HL-60 (cell line): ENCODE measurements around the gene TMEM178A.

ENCODE experiments used
- GABPA ChIP-seq: IDR thresholded peaks from 2 replicates; pipeline ENCODE4 v1.6.1; 2012; ENCODE audit warnings: low read depth
- POLR2AphosphoS5 ChIP-seq: IDR thresholded peaks from 2 replicates; pipeline ENCODE4 v1.6.1; 2012; ENCODE audit warnings: low read depth
- SPI1 ChIP-seq: IDR thresholded peaks from 2 replicates; pipeline ENCODE4 v1.6.1; 2012; ENCODE audit warnings: low read depth, mild to moderate bottlenecking, borderline replicate concordance
- TF ChIP-seq, protein P1 (sequence below): IDR thresholded peaks from one replicate; pipeline ENCODE4 v1.5.1; 2011; ENCODE audit warnings: low read length, control low read depth, inconsistent platforms; ENCODE audit not compliant: insufficient read depth
- TF ChIP-seq, protein P2 (sequence below): IDR thresholded peaks from 2 replicates; pipeline ENCODE4 v1.6.1; 2012; ENCODE audit warnings: low read depth; ENCODE audit not compliant: insufficient replicate concordance

DNA sequence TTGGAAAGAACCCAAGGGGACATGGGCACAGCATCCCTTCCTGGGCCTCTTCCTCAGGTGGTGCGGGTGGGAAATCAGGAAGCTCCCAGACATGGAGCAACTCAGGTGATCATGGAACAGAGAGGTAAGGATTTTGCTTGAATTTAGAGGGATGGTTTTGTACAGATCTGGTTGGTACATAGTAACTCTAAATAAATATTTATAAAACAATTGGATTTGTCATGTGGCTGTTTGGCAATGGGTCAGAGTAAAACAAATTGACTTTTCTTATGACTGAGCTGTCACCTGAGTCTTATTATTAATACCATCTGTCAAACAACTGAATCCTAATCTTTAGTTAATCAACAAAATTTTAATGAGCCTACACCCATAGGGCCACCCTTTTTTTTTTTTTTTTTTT, 19.4 kb upstream of the TMEM178A start:
- TF ChIP-seq, protein P1, sequence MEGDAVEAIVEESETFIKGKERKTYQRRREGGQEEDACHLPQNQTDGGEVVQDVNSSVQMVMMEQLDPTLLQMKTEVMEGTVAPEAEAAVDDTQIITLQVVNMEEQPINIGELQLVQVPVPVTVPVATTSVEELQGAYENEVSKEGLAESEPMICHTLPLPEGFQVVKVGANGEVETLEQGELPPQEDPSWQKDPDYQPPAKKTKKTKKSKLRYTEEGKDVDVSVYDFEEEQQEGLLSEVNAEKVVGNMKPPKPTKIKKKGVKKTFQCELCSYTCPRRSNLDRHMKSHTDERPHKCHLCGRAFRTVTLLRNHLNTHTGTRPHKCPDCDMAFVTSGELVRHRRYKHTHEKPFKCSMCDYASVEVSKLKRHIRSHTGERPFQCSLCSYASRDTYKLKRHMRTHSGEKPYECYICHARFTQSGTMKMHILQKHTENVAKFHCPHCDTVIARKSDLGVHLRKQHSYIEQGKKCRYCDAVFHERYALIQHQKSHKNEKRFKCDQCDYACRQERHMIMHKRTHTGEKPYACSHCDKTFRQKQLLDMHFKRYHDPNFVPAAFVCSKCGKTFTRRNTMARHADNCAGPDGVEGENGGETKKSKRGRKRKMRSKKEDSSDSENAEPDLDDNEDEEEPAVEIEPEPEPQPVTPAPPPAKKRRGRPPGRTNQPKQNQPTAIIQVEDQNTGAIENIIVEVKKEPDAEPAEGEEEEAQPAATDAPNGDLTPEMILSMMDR: no peak
- TF ChIP-seq, protein P2, sequence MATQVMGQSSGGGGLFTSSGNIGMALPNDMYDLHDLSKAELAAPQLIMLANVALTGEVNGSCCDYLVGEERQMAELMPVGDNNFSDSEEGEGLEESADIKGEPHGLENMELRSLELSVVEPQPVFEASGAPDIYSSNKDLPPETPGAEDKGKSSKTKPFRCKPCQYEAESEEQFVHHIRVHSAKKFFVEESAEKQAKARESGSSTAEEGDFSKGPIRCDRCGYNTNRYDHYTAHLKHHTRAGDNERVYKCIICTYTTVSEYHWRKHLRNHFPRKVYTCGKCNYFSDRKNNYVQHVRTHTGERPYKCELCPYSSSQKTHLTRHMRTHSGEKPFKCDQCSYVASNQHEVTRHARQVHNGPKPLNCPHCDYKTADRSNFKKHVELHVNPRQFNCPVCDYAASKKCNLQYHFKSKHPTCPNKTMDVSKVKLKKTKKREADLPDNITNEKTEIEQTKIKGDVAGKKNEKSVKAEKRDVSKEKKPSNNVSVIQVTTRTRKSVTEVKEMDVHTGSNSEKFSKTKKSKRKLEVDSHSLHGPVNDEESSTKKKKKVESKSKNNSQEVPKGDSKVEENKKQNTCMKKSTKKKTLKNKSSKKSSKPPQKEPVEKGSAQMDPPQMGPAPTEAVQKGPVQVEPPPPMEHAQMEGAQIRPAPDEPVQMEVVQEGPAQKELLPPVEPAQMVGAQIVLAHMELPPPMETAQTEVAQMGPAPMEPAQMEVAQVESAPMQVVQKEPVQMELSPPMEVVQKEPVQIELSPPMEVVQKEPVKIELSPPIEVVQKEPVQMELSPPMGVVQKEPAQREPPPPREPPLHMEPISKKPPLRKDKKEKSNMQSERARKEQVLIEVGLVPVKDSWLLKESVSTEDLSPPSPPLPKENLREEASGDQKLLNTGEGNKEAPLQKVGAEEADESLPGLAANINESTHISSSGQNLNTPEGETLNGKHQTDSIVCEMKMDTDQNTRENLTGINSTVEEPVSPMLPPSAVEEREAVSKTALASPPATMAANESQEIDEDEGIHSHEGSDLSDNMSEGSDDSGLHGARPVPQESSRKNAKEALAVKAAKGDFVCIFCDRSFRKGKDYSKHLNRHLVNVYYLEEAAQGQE: no peak
- no peak for TF ChIP-seq POLR2AphosphoS5
- no peak for TF ChIP-seq SPI1
- TF ChIP-seq GABPA: no peak
